ENCODE measurements around the gene FBXO42.

FBXO42 gene

DNA sequence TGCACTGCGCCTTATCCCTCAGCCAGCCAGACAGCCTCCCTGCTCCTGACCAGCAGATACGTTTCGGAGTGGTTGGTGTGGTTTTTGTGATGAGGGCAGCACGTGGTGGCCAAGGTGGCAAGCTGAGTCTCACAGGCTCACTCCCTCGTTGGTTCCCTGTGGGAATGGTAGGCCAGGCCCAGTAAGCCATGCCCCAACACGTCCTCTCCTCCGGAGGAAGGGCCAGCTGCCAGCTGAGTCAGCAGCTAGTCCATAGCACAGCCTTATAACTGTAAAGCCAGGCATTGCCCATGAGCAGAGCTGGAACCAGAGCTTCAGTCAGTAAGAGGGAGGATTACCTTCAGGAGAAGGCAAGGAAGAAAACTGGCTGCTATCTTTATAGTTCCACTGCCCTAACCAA, 44.3 kb upstream of the FBXO42 start:
- Histone ChIP-seq H3K4me3 (ENCODE audit: low read depth, low read length, poor library complexity, severe bottlenecking) (no peak overlapping the region), H3K9ac (ENCODE audit: low read length) (no peak overlapping the region), H3K79me2 (ENCODE audit: insufficient read depth, low read length) (peaks cover 10% of the 10 kb centered on the region), H3K9me2 (ENCODE audit: low read depth, low read length) (no peaks in the 10 kb centered on the region), H4K20me1 (ENCODE audit: insufficient read depth, low read length) (peaks cover 1% of the 10 kb centered on the region; the same call in 1 of the 2 replicates), H3K36me3 (ENCODE audit: insufficient read depth, low read length) (peaks cover 61% of the 10 kb centered on the region), H3F3A (ENCODE audit: insufficient read depth, low read length) (no peaks in the 10 kb centered on the region), H3K4me1 (ENCODE audit: insufficient read depth, low read length, severe bottlenecking) (no peaks in the 10 kb centered on the region), H3K9me3 (ENCODE audit: low read length) (no peaks in the 10 kb centered on the region), H3K4me2 (ENCODE audit: low read length) (no peak overlapping the region), H2AFZ (ENCODE audit: low read length) (no peak overlapping the region), H3K27ac (ENCODE audit: low read depth, low read length, poor library complexity, severe bottlenecking) (no peak overlapping the region), H3K27me3 (ENCODE audit: insufficient read depth, low read length) (no peaks in the 10 kb centered on the region)
- TF ChIP-seq EZH2 (IDR thresholded peaks at IDR 0.05; ENCODE audit: borderline replicate concordance, low read length), result no peak
- TF ChIP-seq, protein P1, sequence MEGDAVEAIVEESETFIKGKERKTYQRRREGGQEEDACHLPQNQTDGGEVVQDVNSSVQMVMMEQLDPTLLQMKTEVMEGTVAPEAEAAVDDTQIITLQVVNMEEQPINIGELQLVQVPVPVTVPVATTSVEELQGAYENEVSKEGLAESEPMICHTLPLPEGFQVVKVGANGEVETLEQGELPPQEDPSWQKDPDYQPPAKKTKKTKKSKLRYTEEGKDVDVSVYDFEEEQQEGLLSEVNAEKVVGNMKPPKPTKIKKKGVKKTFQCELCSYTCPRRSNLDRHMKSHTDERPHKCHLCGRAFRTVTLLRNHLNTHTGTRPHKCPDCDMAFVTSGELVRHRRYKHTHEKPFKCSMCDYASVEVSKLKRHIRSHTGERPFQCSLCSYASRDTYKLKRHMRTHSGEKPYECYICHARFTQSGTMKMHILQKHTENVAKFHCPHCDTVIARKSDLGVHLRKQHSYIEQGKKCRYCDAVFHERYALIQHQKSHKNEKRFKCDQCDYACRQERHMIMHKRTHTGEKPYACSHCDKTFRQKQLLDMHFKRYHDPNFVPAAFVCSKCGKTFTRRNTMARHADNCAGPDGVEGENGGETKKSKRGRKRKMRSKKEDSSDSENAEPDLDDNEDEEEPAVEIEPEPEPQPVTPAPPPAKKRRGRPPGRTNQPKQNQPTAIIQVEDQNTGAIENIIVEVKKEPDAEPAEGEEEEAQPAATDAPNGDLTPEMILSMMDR (IDR thresholded peaks at IDR 0.05; ENCODE audit: low read length), result no peak

GRCh38 chr1:16394977-16395376, 42.7 kb upstream of the FBXO42 start:
- no peaks in the 10 kb centered on the region for H3K27me3 ChIP-seq (ENCODE audit: insufficient read depth, low read length)
- H3K4me3 ChIP-seq (ENCODE audit: low read depth, low read length, poor library complexity, severe bottlenecking), result no peak overlapping the region
- TF ChIP-seq EZH2 (IDR thresholded peaks at IDR 0.05; ENCODE audit: borderline replicate concordance, low read length), result no peak
- TF ChIP-seq, protein P1 (IDR thresholded peaks at IDR 0.05; ENCODE audit: low read length), result no peak
- H3K9me3 ChIP-seq (ENCODE audit: low read length), result no peaks in the 10 kb centered on the region
- H3K27ac ChIP-seq (ENCODE audit: low read depth, low read length, poor library complexity, severe bottlenecking), result no peak overlapping the region
- no peak overlapping the region for H2AFZ ChIP-seq (ENCODE audit: low read length)
- H3K9me2 ChIP-seq (ENCODE audit: low read depth, low read length), result no peaks in the 10 kb centered on the region
- H3K79me2 ChIP-seq (ENCODE audit: insufficient read depth, low read length), result peaks cover 26% of the 10 kb centered on the region
- H3K9ac ChIP-seq (ENCODE audit: low read length), result no peak overlapping the region
- H3K36me3 ChIP-seq (ENCODE audit: insufficient read depth, low read length), result peaks cover 61% of the 10 kb centered on the region
- no peaks in the 10 kb centered on the region for H3F3A ChIP-seq (ENCODE audit: insufficient read depth, low read length)
- no peak overlapping the region for H3K4me2 ChIP-seq (ENCODE audit: low read length)
- no peaks in the 10 kb centered on the region for H3K4me1 ChIP-seq (ENCODE audit: insufficient read depth, low read length, severe bottlenecking)
- H4K20me1 ChIP-seq (ENCODE audit: insufficient read depth, low read length), result peaks cover 2% of the 10 kb centered on the region; the same call in 1 of the 2 replicates

DNA sequence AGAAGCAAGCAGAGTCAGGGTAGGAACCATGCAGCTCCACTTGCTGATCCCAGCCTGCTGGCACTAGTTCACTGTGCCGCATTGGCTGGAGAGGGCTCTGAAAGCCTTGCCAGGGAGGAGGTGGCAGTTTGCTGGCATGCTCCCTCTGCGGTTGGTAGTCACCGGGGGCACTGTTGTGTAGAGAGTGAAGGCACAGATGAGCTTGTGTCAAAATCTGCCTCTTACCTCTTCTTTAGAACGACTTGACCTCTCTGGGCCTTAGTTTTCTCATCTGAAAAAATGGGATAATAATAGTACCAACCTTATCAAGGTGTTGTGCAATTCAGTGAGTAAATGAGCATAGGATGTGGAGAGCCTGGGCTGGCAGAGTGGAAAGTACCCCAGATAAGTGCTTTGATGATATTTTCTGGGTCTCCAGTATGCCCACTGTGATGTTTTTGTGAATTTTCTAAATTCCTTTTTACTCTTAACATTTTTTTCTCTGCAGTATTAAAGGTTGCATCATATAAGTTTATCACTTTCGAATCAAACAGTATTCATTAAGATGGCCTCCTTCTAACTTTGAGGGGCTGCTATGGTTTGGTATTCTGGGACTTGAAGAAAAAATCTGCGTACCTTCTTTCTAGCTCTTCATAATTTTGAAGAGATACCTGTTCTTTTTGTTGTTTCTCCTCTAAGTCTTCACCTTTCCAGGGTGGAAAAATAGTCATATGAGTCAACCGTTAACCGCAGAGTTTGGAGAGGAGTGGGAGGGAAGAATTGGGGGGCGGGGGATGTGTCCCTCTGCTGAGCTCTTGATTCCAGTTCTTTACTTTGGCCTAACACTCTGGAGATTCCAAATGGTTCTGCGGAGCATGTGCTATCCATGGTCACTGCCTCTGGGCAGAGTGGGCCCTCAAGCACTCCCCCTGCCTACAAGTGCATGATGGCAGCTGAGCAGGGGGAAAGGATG, 41.6 kb upstream of the FBXO42 start:
- Histone ChIP-seq H3K27ac (ENCODE audit: low read depth, low read length, poor library complexity, severe bottlenecking) (no peak overlapping the region), H4K20me1 (ENCODE audit: insufficient read depth, low read length) (peaks cover 2% of the 10 kb centered on the region; the same call in 1 of the 2 replicates), H3K79me2 (ENCODE audit: insufficient read depth, low read length) (peaks cover 32% of the 10 kb centered on the region), H2AFZ (ENCODE audit: low read length) (no peak overlapping the region), H3K4me1 (ENCODE audit: insufficient read depth, low read length, severe bottlenecking) (no peaks in the 10 kb centered on the region), H3K4me2 (ENCODE audit: low read length) (no peak overlapping the region), H3K9me3 (ENCODE audit: low read length) (no peaks in the 10 kb centered on the region), H3K9me2 (ENCODE audit: low read depth, low read length) (no peaks in the 10 kb centered on the region), H3K9ac (ENCODE audit: low read length) (no peak overlapping the region), H3K27me3 (ENCODE audit: insufficient read depth, low read length) (no peaks in the 10 kb centered on the region), H3K4me3 (ENCODE audit: low read depth, low read length, poor library complexity, severe bottlenecking) (no peak overlapping the region), H3F3A (ENCODE audit: insufficient read depth, low read length) (no peaks in the 10 kb centered on the region), H3K36me3 (ENCODE audit: insufficient read depth, low read length) (peaks cover 54% of the 10 kb centered on the region)
- TF ChIP-seq, protein P1 (IDR thresholded peaks at IDR 0.05; ENCODE audit: low read length), result no peak
- TF ChIP-seq EZH2 (IDR thresholded peaks at IDR 0.05; ENCODE audit: borderline replicate concordance, low read length), result no peak

All from OCI-LY1 (cell line).